Stimulated activated CD8-positive, alpha-beta memory T cell treated with anti-CD3 and anti-CD28 coated beads, Interleukin-4, amount 100 ng/mL, for 48 hours (primary cell): ENCODE results near the gene BSCL2.
"Not testable (repeated sequence)": the region's sequence is repeated elsewhere in the genome, so short reads cannot be mapped to it uniquely, and the experiment has no call there.

Source experiments
- DNase-seq: peaks from one replicate; pipeline ENCODE4 v3.0.0-alpha.2; 2020

Gene BSCL2

DNA sequence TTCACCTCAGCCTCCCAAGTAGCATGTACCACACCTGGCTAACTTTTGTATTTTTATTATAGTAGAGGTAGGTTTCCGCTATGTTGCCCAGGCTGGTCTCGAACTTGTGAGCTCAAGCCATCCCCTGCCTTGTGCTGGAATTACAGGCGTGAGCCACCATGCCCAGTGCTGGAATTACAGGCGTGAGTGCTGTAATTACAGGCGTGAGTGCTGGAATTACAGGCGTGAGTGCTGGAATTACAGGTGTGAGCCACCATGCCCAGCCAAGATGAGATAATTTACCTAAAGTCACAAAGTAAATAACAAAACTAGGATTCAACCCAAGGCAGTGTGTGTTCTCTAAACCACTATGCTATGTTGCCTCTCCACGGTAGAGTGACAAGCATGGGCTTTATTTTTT is 24.7 kb downstream of the BSCL2 start:
- no peak for DNase-seq

- no peak for DNase-seq
These were observed 26.4 kb downstream of the BSCL2 start for GRCh38 chr11:62680825-62681240.

DNA sequence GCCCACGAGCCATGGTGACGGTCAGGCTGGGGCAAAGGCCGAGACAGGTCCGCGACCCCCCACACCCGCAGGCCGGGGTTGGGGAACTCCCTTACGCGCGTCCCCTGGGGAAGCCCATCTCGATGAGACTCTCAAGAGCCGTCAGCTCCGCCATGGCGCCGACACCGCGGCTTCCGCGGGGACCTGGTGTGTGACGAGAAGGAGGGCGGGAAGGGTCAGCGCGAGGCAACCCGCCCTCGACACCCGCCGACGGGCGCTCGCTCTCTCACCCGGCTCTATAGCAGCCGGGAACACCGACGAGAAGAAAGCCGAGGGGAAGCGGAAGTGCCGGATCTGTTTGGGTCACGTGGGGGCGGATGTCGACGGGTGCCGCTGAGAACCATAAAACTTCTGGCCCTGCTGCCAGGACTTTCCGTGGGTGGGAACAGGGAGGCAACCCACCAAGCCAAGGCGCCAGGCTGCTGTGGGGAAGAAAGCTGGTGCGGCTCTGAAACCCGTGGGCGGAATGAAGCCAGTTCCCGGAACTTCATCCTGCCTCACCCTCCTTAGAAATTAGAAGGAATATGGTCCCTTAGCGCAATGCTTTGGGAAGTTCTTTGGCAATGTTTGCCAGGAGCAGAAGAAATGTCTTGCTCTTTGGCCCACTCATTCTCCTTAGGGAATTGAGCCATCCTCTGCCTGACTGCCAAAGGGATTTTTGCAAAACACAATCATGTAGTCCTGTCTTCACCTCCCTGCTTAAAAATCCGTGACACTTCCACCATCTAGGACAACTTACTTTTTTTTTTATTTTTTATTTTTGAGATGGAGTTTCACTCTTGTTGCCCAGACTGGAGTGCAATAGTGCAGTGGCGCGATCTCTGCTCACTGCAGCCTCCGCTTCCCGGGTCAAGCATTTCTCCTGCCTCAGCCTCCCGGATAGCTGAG is 28.2 kb downstream of the BSCL2 start, which contains the start of gene UBXN1:
Gene UBXN1 (minus strand): TSS at position 304 of the 927 bp plus-strand sequence. CDS start 150 bp downstream, at position 154.
- peak; percentile 92 for DNase-seq

DNA sequence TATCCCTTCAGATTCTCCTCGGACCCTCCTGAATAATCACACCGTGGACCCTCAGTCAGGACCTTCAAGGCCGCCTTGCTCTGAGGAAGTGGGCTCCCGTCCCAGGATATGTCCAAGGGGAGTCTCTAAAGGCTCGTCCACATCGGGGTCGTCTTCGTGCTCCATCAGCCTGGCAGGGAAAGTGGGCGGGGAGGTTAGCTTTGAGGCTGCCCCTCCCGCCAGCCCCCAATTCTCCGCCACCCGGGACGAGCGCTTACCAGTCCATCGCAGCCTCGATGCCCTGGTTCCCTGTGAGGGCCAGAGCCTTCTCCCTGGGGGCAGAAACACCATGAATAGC is 28.8 kb downstream of the BSCL2 start:
- no peak for DNase-seq

DNA sequence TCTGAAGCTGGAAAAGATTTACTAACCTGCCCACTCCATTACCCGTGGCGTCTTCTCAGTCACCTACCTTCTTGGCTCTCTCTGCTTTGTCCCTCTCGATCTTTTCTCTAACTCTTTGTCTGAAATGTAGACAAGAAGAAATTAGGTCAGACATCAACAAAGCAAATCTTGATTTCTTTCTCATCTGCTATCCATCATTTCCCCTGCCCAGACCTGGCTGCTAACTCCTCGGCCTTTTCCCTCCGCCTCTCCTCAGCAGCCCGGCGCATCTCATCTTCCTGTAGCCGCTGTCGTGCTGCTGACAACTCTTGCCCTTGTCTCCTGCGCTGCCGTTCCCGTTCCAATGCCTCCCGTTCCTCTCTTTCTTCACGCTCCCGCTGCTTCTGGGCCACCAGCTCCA is 29.5 kb downstream of the BSCL2 start:
- DNase-seq, result no peak

DNA sequence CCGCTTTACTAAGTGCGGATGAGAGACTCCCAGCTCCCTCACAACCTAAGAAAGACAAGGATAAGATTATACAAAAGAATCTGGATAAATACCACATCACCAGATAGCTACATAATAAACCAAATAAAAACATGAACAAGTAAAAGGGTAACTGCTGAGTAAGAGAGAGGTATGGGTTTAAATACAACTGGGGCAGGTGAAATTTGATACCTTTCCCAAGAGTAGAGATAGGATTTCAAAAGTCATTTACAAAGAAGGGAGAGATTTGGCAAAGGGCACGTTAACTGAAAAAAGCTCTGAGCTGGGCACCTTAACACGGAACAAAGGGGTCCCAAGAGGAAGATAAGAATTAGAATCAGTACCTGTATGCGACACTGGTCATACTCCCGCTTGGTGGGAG is 30.1 kb downstream of the BSCL2 start:
- DNase-seq, result no peak

DNA sequence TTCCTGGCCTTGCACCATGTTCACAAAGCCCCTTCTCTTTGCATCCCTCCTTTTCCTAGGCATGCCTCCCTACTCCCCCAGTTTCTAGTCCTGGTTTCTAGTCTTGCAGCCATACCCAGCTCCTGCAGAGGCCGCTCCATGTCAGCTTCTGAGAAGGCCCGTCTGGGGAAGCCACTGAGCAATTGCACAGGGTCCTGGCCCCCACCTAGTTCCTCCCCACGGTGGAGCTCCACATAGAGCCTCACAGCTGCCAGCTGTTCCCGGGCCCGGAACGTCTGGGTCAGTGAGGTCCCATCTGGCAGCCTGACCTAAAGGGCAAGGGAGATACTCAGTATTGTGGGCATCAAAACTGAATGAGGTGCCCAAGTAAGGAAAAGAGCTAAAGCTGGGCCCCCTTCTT is 30.5 kb downstream of the BSCL2 start:
- DNase-seq, result no peak

GRCh38 chr11:62675415-62675814 is 31.8 kb downstream of the BSCL2 start:
- DNase-seq, result not testable (repeated sequence)

GRCh38 chr11:62673196-62673525 is 34.1 kb downstream of the BSCL2 start:
- no peak for DNase-seq

GRCh38 chr11:62671608-62672389 is 35.4 kb downstream of the BSCL2 start, which contains the start of the genes LBHD1 and UQCC3:
TSS of gene LBHD1 (minus strand) at chr11:62672267. CDS start at chr11:62670031, 2,236 bp downstream.
TSS of gene UQCC3 (plus strand) at chr11:62671673. CDS start at chr11:62671746, 73 bp downstream.
- DNase-seq, result peak; percentile 82

GRCh38 chr11:62671236-62671607 is 36.0 kb downstream of the BSCL2 start:
- DNase-seq, result no peak

DNA sequence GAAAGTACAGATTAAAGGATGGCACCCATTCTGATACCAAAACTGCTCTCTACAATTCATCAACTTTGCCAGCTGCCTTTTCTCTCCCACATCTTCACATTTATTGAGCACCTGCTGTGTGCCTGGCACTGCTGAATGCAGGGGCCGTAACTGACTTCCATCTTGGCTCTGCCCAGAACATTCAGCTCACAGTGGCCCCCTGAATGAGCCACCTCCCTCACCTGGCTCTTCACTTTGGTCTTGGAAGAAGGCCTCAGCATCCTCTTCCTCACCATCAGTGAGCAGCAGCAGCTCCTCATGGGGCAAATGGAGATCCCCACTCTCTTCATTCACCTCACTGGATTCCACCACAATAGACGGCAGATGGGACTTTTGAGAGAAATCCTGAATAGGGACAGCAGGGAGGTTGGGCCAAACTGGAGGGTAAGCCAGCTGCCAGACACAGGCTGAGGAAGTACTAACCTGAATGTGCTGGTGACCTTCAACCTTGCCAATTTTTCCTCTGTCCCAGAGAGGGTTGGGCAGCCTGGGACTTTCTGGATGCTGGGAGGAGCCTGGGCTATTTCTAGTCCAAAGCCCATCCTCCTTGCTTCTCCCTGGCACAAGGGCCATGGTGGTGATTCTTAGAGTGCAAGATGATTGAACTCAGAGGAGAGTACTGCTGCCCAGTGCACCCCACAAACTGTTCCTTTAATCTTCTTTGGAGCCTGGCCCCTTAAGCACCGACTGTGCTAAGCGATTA is 37.6 kb downstream of the BSCL2 start:
- DNase-seq, result no peak

- DNase-seq, result no peak
These were observed 39.8 kb downstream of the BSCL2 start for GRCh38 chr11:62667460-62667859.

GRCh38 chr11:62666259-62666926 is 40.8 kb downstream of the BSCL2 start:
- peak; percentile 47 for DNase-seq

GRCh38 chr11:62665599-62666258 is 41.5 kb downstream of the BSCL2 start:
- peak; percentile 79 for DNase-seq

GRCh38 chr11:62665075-62665598 is 42.1 kb downstream of the BSCL2 start, which contains the start of the genes C11orf98 and CSKMT:
TSS of gene C11orf98 (minus strand) at chr11:62665210. CDS start at chr11:62665169, 41 bp downstream.
TSS of gene CSKMT (plus strand) at chr11:62665312. CDS start at chr11:62665880, 568 bp downstream.
- peak; percentile 98 for DNase-seq

- peak; percentile 72 for DNase-seq
These were observed 42.7 kb downstream of the BSCL2 start for GRCh38 chr11:62664405-62665074.

DNA sequence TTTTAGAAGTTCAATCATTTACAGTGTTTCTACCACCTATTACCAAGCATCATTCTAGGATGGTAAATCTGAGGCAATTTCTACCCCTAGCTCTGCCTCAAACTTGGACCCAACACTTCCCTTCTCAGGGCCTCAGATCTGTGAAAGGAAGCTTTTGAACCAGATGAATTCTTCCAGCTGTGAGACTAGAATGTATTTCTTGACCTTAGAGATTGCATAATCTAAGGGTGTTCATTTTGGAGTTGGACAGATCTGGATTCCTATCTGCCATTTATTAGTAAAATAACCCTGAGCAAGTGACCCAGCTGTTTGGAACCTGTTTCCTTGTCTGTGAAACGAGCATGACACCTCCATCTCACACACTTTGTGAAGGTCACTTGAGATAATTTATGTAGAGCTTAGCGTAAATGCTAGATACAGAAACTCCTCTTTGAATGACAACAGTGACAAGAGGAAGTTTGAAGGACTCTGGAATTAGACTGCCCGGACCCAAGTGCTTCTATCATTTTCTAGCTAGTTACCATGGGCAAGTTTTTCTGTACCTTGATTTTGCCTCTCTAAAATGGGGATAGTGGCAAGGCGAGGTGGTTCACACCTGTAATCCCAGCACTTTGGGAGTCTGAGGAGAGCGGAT is 50.3 kb downstream of the BSCL2 start:
- DNase-seq, result no peak

- no peak for DNase-seq
These were observed 52.9 kb downstream of the BSCL2 start for GRCh38 chr11:62654297-62654696.
